CD4-positive, CD25-positive, alpha-beta regulatory T cell (primary cell): ENCODE data around the gene MYO1F. TPM values are rescaled to one million over a fixed set of nuclear protein-coding genes. Genes with fewer than 3 reads are reported as not detected.
A peak's percentile ranks its signal among the peaks of the same experiment; 100 is the strongest.

Experiments used
- ATAC-seq, 2 donors: fragments of 150-1000 bp; cut with Tn5 transposase; one replicate each; pipeline ENCODE4 v1.10.0; 2021; ENCODE audit warnings: low read depth in 2 of 2, moderate number of reproducible peaks in 2 of 2, moderate library complexity in 1 of 2
- DNase-seq, 3 donors: peaks; one replicate each; pipeline versions ENCODE4 v3.0.0 to v3.0.0-alpha.2; 2012 to 2022; ENCODE audit warnings: mixed read lengths in 1 of 3
- H3K27ac ChIP-seq: one replicate; pipeline ENCODE4 v1.7.0; 2013; ENCODE audit warnings: mild to moderate bottlenecking, low read length; ENCODE audit not compliant: insufficient read depth, poor library complexity, severe bottlenecking
- H3K27me3 ChIP-seq: one replicate; pipeline ENCODE4 v1.7.0; 2013; ENCODE audit warnings: low read length; ENCODE audit not compliant: control insufficient read depth, insufficient read depth
- H3K36me3 ChIP-seq: one replicate; pipeline ENCODE4 v1.7.0; 2013; ENCODE audit warnings: mild to moderate bottlenecking, low read length, moderate library complexity; ENCODE audit not compliant: control insufficient read depth, insufficient read depth
- H3K4me1 ChIP-seq: 2 replicates; pipeline ENCODE4 v1.7.0; 2013; ENCODE audit warnings: mild to moderate bottlenecking, low read length; ENCODE audit not compliant: insufficient read depth, control insufficient read depth, poor library complexity, severe bottlenecking
- H3K4me3 ChIP-seq: one replicate; pipeline ENCODE4 v1.7.0; 2013; ENCODE audit warnings: low read depth, mild to moderate bottlenecking, low read length, moderate library complexity
- H3K9me3 ChIP-seq, 2 experiments: 1 replicate in 1 of 2; 2 replicates in 1 of 2; pipeline ENCODE4 v1.7.0; 2013; ENCODE audit warnings: low read length in 2 of 2, mild to moderate bottlenecking in 1 of 2, moderate library complexity in 1 of 2; ENCODE audit not compliant: control insufficient read depth in 2 of 2
- H3K27ac Mint-ChIP-seq, 3 donors: one replicate each; pipeline ENCODE4 v1.8.0; 2020 to 2022; ENCODE audit warnings: mild to moderate bottlenecking in 3 of 3, mixed read lengths in 3 of 3, moderate library complexity in 2 of 3
- H3K27me3 Mint-ChIP-seq: one replicate; pipeline ENCODE4 v1.8.0; 2022; ENCODE audit warnings: mild to moderate bottlenecking, mixed read lengths
- H3K36me3 Mint-ChIP-seq: one replicate; pipeline ENCODE4 v1.8.0; 2020; ENCODE audit warnings: mixed read lengths
- H3K4me1 Mint-ChIP-seq, 4 donors: one replicate each; pipeline ENCODE4 v1.8.0; 2020 to 2022; ENCODE audit warnings: mixed read lengths in 4 of 4, mild to moderate bottlenecking in 1 of 4
- H3K4me3 Mint-ChIP-seq, 4 donors: one replicate each; pipeline ENCODE4 v1.8.0; 2020 to 2022; ENCODE audit warnings: mild to moderate bottlenecking in 4 of 4, mixed read lengths in 4 of 4, moderate library complexity in 3 of 4
- H3K9me3 Mint-ChIP-seq, 7 donors: one replicate each; pipeline ENCODE4 v1.8.0; 2020 to 2022; ENCODE audit warnings: mixed read lengths in 7 of 7, mild to moderate bottlenecking in 3 of 7, moderate library complexity in 2 of 7
- polyA plus RNA-seq, 4 donors: library from polyadenylated mRNA; unstranded; fragments of 300-500 nt; fragmentation: Illumina TruSeq; gene quantifications; one replicate each; pipeline ENCODE4 v1.2.3, GENCODE V29; 2021
- total RNA-seq: library from RNA; stranded (reverse); gene quantifications from one replicate; pipeline ENCODE4 v1.2.3, GENCODE V29; 2022

The MYO1F gene
- total and polyA plus RNA-seq, 5 donors from 2014 or later = 45.3 to 289 (median 74.0) TPM

DNA sequence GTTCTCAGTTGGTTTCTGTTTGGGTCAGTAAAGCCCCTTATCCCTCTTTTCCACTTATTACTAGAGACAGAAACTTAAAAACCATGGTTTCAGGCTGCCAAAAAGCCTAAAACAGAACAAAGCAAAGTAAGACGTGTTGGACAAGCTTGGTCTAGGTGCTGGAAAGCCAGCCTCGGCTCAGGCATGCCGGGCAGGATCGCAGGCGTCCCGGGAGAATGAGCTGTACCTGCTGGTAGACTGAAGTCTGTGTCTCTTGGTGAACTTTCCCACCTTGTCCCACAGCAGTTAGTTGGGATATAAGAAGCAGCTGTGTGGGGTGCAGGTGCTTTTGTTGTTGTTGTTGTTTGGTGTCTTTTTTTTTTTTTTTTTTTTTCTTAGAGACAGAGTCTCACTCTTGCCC, 95.6 kb downstream of the MYO1F start:
- Mint-ChIP-seq H3K9me3 (no peaks in the 10 kb centered on the region), H3K4me1 (peaks cover 13 to 53% (median 26%) of the 10 kb centered on the region in 4 donors), H3K36me3 (peaks cover 48% of the 10 kb centered on the region), H3K4me3 (no peak overlapping the region), H3K27me3 (no peaks in the 10 kb centered on the region), H3K27ac (peak overlapping the region in 2 of 3 donors; percentile 59 to 83)
- H3K27me3 ChIP-seq = no peaks in the 10 kb centered on the region
- no peaks in the 10 kb centered on the region for H3K9me3 ChIP-seq
- ATAC-seq (no peak), DNase-seq (no peak)
- H3K36me3 ChIP-seq = peaks cover 87% of the 10 kb centered on the region
- no peak overlapping the region for H3K27ac ChIP-seq
- H3K4me1 ChIP-seq = peaks cover 12% of the 10 kb centered on the region
- H3K4me3 ChIP-seq = no peak overlapping the region

DNA sequence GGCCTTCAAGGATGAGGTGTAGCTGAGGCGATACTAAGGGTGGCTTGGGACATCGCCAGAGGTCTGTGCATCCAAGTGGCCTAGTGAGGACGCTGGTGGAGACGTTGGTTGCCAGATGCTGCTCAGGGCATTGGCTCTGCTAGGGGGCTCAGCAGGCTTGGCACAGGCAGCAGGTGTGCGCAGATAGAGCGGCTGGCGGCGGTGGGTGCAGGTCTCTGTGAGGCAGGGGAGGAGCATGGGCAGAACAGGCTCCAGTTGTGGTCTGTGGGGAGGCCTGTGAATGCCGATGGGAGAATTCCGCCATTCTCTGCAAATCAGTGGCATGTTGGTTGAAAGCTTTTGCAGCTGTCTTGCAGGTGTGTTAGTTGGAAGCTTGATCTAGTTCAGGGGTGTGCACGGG, 96.0 kb downstream of the MYO1F start:
- peaks cover 47% of the 10 kb centered on the region for H3K36me3 Mint-ChIP-seq

DNA sequence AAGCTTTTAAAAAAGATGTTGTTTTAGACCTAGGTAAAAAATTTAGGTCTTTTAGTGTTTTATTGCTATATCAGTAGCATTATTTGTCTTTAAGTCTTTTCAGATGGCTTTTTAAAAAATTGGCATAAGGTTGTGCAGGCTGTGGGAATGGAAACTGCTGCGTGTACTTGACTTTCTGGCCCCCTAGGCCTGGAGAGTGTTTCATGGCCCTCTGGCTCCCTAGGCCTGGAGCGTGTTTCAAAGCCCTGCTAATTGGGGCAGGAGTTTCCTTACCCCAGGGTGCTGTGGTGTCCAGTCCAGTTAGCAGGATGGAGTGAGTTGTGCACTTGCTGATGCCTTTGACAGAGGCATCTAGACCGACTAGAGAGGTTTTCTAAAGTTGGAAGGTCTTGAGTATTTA, 98.6 kb downstream of the MYO1F start:
- Mint-ChIP-seq H3K36me3 (peaks cover 57% of the 10 kb centered on the region), H3K4me1 (peaks cover 26 to 61% (median 38%) of the 10 kb centered on the region in 4 donors), H3K27me3 (no peaks in the 10 kb centered on the region), H3K27ac (peak overlapping the region; percentile 56 to 79 (median 78)), H3K9me3 (no peaks in the 10 kb centered on the region), H3K4me3 (peak overlapping the region in 1 of 4 donors; percentile 33)
- ATAC-seq (no peak), DNase-seq (no peak)
- H3K27ac ChIP-seq = no peak overlapping the region
- H3K36me3 ChIP-seq = peaks cover 88% of the 10 kb centered on the region
- H3K4me1 ChIP-seq = peaks cover 10% of the 10 kb centered on the region
- H3K27me3 ChIP-seq = no peaks in the 10 kb centered on the region
- H3K4me3 ChIP-seq = no peak overlapping the region
- H3K9me3 ChIP-seq = no peaks in the 10 kb centered on the region

More for the DNA sequence above, 96.0 kb downstream of the MYO1F start:
- H3K9me3 Mint-ChIP-seq = no peaks in the 10 kb centered on the region
- peaks cover 14 to 52% (median 26%) of the 10 kb centered on the region in 4 donors for H3K4me1 Mint-ChIP-seq
- no peaks in the 10 kb centered on the region for H3K27me3 Mint-ChIP-seq
- Histone ChIP-seq H3K4me3 (no peak overlapping the region), H3K4me1 (peaks cover 10% of the 10 kb centered on the region), H3K27ac (no peak overlapping the region), H3K9me3 (no peaks in the 10 kb centered on the region), H3K36me3 (peaks cover 87% of the 10 kb centered on the region), H3K27me3 (no peaks in the 10 kb centered on the region)
- peak overlapping the region; percentile 59 to 83 (median 81) for H3K27ac Mint-ChIP-seq
- ATAC-seq (no peak), DNase-seq (no peak)
- H3K4me3 Mint-ChIP-seq = no peak overlapping the region

DNA sequence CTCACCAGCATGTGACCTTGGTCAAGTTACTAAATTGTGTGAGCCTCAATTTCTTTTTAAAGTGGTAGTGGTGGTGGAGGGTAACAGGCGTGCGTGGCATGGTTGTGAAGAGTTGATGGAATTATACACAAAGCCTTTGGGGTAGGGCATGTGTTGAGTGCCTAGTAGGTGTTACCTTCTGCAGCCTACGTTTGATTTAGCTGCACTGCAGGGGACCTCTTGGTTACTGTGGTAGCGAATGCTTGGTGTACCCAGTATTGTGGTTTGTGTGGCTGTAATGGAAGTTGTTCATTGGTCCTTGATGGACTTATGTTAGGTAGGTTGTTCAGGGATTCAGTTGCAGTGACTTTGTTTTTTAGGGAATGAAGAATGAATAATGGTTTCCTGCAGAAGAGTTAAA, 99.4 kb downstream of the MYO1F start:
- no peak for DNase-seq
- Mint-ChIP-seq H3K4me1 (peaks cover 24 to 64% (median 35%) of the 10 kb centered on the region in 4 donors), H3K9me3 (no peaks in the 10 kb centered on the region), H3K36me3 (peaks cover 55% of the 10 kb centered on the region), H3K27me3 (no peaks in the 10 kb centered on the region), H3K4me3 (peak overlapping the region in 3 of 4 donors; percentile 17 to 35 (median 33)), H3K27ac (peak overlapping the region; percentile 29 to 81 (median 77))
- no peak overlapping the region for H3K27ac ChIP-seq
- no peak overlapping the region for H3K4me3 ChIP-seq
- H3K36me3 ChIP-seq = peaks cover 86% of the 10 kb centered on the region
- H3K4me1 ChIP-seq = peaks cover 10% of the 10 kb centered on the region
- H3K9me3 ChIP-seq = no peaks in the 10 kb centered on the region
- H3K27me3 ChIP-seq = no peaks in the 10 kb centered on the region
- no peak for ATAC-seq

DNA sequence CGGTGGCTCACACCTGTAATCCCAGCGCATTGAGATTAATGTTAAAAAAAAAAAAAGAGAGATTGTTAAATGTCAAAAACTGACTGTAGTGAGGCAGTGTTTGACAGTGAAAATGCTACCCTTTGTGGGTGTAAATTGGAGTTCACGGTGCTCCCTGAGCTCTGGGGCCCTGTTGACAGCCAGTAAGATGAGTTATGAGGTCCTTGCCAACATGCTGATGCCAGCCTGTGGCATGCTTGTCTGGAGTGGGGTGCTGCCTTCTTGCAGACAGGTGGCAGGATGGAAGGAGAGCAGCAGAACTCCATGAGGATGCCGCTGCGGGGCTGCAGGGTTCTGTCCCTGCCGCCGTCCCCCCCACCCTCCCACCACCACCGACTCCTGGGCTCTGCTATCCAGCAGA, 100.7 kb downstream of the MYO1F start:
- H3K27me3 Mint-ChIP-seq = no peaks in the 10 kb centered on the region
- H3K27me3 ChIP-seq = no peaks in the 10 kb centered on the region
- no peak overlapping the region for H3K4me3 Mint-ChIP-seq
- H3K27ac Mint-ChIP-seq = no peak overlapping the region
- peaks cover 87% of the 10 kb centered on the region for H3K36me3 ChIP-seq
- peaks cover 21 to 53% (median 30%) of the 10 kb centered on the region in 4 donors for H3K4me1 Mint-ChIP-seq
- DNase-seq = no peak
- no peak for ATAC-seq
- no peak overlapping the region for H3K27ac ChIP-seq
- H3K9me3 Mint-ChIP-seq = no peaks in the 10 kb centered on the region
- no peaks in the 10 kb centered on the region for H3K9me3 ChIP-seq
- H3K36me3 Mint-ChIP-seq = peaks cover 50% of the 10 kb centered on the region
- no peak overlapping the region for H3K4me3 ChIP-seq
- peaks cover 10% of the 10 kb centered on the region for H3K4me1 ChIP-seq

DNA sequence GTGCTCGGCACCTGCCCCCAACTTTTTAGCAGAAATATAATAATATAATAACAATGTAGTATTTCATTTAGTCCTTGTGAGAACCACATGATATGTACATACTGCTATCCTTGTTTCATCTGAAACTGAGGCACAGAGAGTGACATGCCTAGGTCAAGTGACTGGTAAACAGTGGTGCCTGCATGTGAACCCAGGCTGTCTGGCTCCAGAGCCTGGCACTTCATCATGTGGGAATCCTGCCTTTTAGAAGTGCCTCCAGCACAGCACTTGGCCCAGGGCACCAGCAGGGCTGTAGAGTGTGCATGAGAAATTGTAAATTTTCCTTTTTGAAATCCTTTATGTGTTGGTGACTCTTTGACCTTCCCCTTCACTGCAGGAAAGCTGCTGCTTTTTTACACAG, 102.2 kb downstream of the MYO1F start:
- no peak overlapping the region for H3K4me3 ChIP-seq
- peaks cover 5% of the 10 kb centered on the region for H3K4me1 ChIP-seq
- H3K27me3 Mint-ChIP-seq = no peaks in the 10 kb centered on the region
- DNase-seq = no peak
- H3K4me3 Mint-ChIP-seq = no peak overlapping the region
- H3K9me3 Mint-ChIP-seq = no peaks in the 10 kb centered on the region
- no peaks in the 10 kb centered on the region for H3K9me3 ChIP-seq
- H3K27ac ChIP-seq = no peak overlapping the region
- peaks cover 89% of the 10 kb centered on the region for H3K36me3 ChIP-seq
- no peaks in the 10 kb centered on the region for H3K27me3 ChIP-seq
- ATAC-seq = no peak
- peaks cover 47% of the 10 kb centered on the region for H3K36me3 Mint-ChIP-seq
- H3K4me1 Mint-ChIP-seq = peaks cover 18 to 44% (median 23%) of the 10 kb centered on the region in 4 donors
- peak overlapping the region in 2 of 3 donors; percentile 36 to 66 for H3K27ac Mint-ChIP-seq

DNA sequence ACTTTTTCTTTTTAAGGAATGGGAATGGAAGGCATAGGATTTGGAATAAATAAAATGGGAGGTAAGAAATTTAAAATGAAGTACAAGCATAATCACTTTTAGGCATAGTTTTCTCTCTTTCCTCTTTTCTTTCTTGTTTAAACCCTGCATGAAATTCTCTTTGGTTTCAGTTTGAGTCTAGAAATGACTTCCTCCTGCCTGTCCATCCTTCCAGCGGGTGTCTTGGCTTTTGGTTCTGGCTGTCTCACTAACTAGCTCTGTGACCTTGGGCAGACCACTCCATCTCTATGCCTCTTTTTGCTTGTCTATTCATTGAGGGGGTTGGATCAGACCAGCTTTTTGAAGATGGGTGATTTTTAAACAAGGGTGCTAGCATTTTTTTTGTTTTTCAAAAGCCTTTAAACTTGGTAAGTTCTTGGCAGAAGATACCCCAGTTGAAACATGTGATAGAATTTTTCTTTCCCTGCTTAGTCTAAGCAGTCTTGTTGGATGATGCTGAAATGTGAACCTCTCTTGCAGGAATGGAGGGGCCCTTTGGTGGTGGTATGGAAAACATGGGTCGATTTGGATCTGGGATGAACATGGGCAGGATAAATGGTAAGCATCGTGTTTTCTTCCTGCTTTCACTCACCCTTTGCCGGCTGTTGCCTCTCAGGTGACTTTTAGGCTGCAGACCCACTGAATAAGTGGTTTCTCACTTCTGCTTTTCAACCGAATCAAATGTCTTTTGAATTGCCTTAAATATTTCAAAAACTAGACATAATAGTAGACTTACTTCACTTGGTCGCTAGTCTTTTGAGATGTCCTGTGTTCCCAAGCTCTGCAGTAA, 103.4 kb downstream of the MYO1F start:
- H3K4me1 ChIP-seq = peaks cover 5% of the 10 kb centered on the region

More for the DNA sequence above, 103.4 kb downstream of the MYO1F start:
- Histone ChIP-seq H3K4me3 (no peak overlapping the region), H3K27me3 (no peaks in the 10 kb centered on the region), H3K36me3 (peaks cover 95% of the 10 kb centered on the region), H3K9me3 (no peaks in the 10 kb centered on the region), H3K27ac (no peak overlapping the region)
- no peaks in the 10 kb centered on the region for H3K27me3 Mint-ChIP-seq
- peak overlapping the region; percentile 42 to 94 (median 43) for H3K27ac Mint-ChIP-seq
- H3K36me3 Mint-ChIP-seq = peaks cover 53% of the 10 kb centered on the region
- no peaks in the 10 kb centered on the region for H3K9me3 Mint-ChIP-seq
- H3K4me1 Mint-ChIP-seq = peaks cover 18 to 39% (median 23%) of the 10 kb centered on the region in 4 donors
- ATAC-seq (no peak), DNase-seq (peak in 1 of 3 donors; percentile 28)
- peak overlapping the region in 1 of 4 donors; percentile 66 for H3K4me3 Mint-ChIP-seq
